NCI-H2081 treated with DMSO at 0.1 percent for 48 hours (cell line): ENCODE measurements around the gene STPG3.

Experiments
- DNase-seq: peaks from one replicate; lab custom pipeline; 2025; lab: John Stamatoyannopoulos, UW

STPG3 gene

DNA sequence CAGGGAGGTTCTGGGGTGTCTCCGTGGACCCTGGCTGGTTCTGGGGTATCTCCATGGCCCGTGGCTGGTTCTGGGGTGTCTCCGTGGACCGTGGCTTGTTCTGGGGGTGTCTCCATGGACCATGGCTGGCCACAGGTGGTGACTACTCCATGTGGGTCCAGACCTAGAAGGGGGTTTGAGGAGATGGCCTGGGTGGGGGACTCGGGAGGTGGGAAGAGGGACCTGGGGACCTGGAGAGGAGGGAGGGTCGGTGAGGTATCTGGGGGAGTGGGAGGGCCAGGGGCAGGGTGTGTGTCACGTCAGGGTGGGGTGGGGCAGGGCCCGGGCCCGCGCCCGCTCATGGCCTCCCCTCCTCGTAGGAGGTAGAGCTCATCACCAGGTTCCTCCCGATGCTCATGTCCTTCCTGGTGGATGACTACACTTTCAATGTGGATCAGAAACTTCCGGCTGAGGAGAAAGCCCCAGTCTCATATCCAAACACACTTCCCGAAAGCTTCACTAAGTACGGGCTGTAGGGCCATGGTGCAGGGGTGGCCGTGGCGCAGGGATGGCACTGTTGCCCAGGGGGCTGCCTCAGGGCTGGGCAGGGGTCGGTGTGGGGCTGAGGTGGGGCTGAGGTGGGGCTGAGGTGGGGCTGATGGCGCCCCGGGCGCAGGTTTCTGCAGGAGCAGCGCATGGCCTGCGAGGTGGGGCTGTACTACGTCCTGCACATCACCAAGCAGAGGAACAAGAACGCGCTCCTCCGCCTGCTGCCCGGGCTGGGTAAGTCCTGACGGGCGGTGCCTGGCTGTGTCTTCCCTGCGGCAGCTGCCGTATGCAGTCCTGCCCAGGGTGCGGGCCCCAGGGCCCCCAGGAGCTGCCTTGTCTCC, 15.7 kb downstream of the STPG3 start:
- DNase-seq, result no peak

DNA sequence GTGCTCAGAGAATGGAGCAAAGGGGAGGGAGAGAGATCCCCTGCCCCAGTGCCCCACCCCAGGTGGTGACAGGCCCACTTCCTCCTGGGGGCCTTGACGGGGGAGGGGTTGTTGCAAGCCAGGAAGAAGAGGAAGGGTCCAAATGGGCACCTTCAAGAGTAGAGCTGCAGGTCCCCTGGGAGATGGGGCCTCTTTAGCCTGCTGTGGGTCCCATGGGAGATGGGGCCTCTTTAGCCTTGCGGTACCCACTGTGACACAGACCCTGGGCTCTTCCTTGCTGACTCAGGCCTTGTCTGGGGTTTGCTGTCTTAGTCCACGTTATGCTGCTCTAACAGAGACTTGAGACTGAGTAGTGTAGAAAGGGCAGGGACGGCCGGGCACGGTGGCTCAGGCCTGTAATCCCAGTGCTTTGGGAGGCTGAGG, 16.9 kb downstream of the STPG3 start:
- no peak for DNase-seq

DNA sequence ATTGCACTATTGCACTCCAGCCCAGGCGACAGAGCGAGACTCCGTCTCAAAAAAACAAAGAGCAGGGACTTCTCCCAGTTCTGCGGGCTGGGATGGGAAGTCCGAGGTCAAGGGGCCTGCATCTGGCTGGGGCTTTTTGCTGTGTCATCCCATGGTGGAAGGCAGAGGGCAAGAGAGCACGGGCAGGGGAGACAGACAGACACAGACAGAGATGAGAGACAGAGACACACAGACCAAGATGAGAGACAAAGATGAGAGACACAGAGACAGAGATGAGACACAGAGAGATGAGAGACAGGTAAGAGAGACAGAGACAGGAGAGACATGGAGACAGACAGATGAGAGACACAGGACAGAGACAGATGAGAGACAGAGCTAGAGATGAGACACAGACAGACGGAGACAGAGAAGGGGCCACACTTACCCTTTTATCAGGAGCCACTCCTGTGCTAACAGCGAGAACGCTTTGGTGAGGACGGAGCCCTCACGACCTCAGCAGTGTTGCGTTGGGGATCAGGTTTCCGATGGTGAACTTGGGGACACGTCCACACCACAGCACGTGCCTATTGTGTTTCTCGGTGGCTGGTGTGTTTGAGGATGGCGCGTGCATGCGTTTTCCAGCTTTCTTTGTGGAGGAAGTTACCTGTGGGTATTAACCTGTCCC, 17.6 kb downstream of the STPG3 start:
- no peak for DNase-seq

DNA sequence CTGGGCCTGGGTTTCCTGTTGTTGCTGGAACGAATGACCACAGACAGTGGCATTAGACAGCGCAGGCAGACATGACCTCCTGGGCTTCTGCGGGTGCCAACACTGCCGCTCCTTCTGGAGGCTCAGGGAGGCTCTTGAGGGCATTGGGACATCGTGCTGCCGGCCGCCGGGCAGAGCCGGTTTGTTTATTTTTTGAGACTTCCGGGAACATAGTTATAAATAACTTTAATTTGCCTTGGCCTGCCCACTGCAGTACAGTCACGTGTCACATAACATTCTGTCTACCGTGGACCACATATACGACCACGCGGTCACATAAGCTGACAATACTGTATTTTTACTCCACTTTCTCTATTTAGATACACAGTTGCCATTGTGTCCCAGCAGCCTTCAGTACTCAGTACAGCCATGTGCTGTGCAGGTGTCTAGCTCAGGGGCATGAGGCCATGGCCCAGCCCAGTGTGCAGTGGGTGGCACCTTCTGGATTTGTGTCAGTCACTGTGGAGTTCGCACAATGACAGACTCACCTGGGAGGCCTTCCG, 18.2 kb downstream of the STPG3 start:
- DNase-seq, result no peak

DNA sequence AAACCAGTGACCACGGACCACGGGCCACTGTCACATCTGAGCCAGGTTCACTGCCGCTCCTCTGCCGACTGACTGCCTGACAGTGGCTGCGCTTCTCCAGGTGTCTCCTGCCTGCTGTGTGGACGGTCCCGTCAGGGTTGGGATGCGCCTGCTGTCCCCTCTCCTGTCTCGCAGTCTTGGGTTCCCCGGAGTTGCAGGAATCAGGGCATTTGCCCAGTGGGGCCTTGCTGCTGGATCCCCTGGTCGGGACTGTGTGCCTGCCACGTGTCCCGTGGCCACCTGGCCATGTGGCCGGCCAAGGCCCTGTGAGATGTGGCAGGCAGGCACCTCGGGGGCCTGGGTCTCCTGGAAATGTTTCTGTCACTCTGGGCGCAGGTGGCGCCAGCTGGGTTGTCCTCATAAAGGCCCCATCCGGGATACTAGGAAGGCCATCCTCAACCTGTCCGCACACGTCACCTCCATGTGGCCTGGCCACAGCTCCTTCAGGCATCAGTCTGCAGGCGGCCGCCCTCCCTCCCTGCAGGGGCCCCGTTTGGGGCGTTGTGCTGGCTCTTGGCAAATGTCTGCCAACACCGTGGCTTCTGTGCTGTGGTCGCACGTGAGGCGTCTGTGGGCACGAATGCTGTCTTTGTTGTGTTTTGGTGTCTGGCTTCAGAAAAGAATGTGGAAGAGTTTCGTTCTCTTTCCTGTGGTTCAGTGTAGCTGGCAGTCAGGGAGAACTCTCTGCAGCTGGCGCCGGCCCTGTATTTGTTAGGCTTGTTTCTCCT, 20.0 kb downstream of the STPG3 start:
- DNase-seq, result no peak

GRCh38 chr9:137271696-137272076, 20.6 kb downstream of the STPG3 start:
- no peak for DNase-seq

GRCh38 chr9:137272241-137273094, 21.4 kb downstream of the STPG3 start:
- no peak for DNase-seq

- no peak for DNase-seq
These were observed 22.0 kb downstream of the STPG3 start for GRCh38 chr9:137273095-137273490.

DNA sequence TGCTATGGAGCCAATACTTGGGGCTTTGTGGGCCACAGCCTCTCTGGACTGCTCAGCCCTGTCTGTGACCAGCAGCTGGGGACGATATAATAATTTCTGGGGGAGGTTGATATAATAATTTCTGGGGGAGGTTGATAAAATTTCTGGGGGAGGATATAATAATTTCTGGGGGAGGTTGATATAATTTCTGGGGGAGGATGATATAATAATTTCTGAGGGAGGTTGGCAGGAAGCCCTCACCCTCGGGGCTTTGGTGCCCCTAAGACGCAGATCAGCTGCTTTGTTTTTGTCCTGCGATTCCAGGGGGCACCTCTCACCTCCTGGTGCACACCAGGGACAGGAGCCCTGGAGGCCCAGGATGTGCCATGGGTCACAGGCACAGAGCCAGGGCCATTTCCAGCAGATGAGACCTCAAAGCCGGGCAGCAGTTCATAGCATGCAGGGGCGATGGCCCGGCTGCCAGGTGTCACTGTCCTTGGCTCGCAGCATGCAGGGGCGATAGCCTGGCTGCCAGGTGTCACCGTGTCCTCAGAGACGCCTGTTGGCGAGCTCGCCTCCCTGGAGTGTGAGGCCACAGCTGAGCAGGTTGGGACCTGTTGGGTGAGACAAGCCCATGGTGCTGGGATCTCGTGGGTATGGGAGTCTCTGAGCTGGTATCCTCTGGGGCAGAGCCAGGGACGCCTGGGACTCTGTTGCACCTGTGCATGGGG, 22.7 kb downstream of the STPG3 start:
- DNase-seq, result no peak

GRCh38 chr9:137275203-137275587, 24.1 kb downstream of the STPG3 start:
- no peak for DNase-seq

GRCh38 chr9:137275588-137276472, 24.7 kb downstream of the STPG3 start:
- no peak for DNase-seq

GRCh38 chr9:137276473-137277328, 25.6 kb downstream of the STPG3 start:
- no peak for DNase-seq

- DNase-seq, result no peak
These were observed 26.4 kb downstream of the STPG3 start, which contains the start of gene TOR4A for GRCh38 chr9:137277329-137278041. TSS of gene TOR4A (plus strand) at chr9:137277726. CDS start at chr9:137278690, 964 bp downstream.

DNA sequence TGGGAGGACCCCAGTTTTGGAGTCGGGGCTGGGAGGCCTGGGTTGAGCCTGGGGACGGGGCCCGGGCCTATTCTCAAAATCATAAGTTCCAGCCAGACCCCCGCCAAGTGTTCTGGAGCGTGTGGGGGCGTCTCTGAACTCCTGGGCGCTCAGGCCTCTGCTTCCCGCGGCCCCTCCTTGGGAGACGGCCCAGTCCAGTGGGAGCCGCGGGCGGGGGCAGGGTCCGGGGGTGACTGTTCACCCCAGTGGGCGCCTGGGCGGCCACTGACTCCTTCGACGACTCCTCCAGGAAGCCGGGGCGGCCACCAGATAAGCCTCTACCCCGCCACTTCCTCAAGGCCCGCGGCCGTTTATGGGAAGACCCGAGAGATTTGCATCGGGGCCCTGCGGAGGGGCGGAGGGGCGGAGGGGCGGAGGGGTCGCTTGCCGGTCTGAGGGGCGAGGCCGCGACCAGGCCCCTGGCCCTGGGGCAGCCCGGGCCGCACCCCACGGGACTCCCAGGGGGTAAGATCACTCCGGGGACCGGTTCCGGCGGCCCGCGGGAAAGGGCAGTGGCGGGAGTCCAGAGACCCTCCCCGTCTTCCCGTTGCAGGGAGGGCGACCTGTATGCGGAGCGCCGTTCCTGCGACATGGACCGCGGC, 27.1 kb downstream of the STPG3 start:
- DNase-seq, result no peak

DNA sequence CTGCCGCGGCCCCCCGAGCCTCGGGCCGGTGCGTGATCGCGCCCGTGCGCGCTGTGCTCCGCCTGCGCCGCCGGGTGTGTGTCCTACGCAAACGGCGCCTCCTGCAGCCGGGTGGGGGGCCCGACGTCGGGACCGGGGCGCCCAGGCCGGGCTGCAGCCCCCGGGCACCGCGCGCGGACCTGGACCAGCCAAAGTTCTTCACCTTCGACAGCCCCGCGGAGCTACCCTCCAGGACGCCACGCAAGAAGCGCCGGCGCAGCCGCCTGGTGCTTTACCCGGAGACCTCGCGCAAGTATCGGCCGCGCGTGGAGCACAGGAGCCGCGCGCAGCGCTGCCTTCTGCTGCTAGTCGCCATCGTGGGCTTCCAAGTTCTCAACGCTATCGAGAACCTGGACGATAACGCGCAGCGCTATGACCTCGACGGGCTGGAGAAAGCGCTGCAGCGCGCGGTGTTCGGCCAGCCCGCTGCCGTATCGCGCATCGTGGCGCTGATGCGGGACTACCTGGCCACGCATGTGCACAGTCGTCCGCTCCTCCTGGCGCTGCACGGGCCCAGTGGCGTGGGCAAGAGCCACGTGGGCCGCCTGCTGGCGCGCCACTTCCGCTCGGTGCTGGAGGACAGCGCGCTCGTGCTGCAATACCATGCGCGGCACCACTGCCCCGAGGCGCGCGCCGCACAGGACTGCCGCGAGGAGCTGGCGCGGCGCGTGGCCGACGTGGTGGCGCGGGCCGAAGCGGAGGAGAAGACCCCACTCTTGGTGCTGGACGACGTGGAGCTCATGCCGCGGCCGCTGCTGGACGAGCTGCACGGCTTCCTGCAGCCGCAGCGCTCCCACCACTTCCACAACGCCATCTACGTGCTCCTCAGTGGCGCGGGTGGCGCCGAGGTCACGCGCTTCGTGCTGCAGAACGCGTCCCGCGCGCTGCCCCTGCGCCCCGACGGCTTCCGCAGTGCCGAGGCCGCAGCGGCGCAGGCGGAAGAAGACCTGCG, 27.9 kb downstream of the STPG3 start:
- no peak for DNase-seq

GRCh38 chr9:137279741-137280473, 28.8 kb downstream of the STPG3 start:
- DNase-seq, result no peak
